CD4-positive, alpha-beta T cell (primary cell): ENCODE data around the gene GFOD2. TPM values are rescaled to one million over a fixed set of nuclear protein-coding genes. Genes with fewer than 3 reads are reported as not detected.

Experiments
- ATAC-seq: fragments of 200-7000 bp; cut with Tn5 transposase; one replicate; pipeline ENCODE4 v1.10.0; 2022; ENCODE audit warnings: mild to moderate bottlenecking; ENCODE audit not compliant: poor library complexity
- CTCF ChIA-PET: fragments of 350-600 bp; sonication (Branson Sonifier 250); formaldehyde crosslinking; loops from one replicate; lab custom pipeline; 2021; ENCODE audit warnings: antibody characterized with exemption, inconsistent platforms; lab: Charles Lee
- POLR2A ChIA-PET: fragments of 350-600 bp; sonication (Branson Sonifier 250); formaldehyde crosslinking; loops from one replicate; lab custom pipeline; 2021; ENCODE audit warnings: antibody characterized with exemption, inconsistent platforms; lab: Charles Lee
- DNase-seq, 14 experiments: peaks; one replicate each; pipeline ENCODE4 v3.0.0-alpha.2; 2013 to 2020; ENCODE audit warnings: mixed read lengths in 2 of 14
- H3K27ac ChIP-seq, 2 donors: one replicate each; pipeline versions ENCODE4 v1.5.1 to v1.7.0; 2013; ENCODE audit warnings: low read length in 2 of 2, low read depth in 1 of 2, mild to moderate bottlenecking in 1 of 2
- H3K27me3 ChIP-seq, 2 experiments: 1 replicate in 1 of 2; 2 replicates in 1 of 2; pipeline versions ENCODE4 v1.6.1 to v1.7.0; 2013; ENCODE audit warnings: low read length in 2 of 2, control low read depth in 1 of 2, mild to moderate bottlenecking in 1 of 2, moderate library complexity in 1 of 2; ENCODE audit not compliant: insufficient read depth in 2 of 2, control insufficient read depth in 1 of 2
- H3K36me3 ChIP-seq: one replicate; pipeline ENCODE4 v1.6.1; 2013; ENCODE audit warnings: low read length, control low read depth; ENCODE audit not compliant: insufficient read depth
- H3K4me1 ChIP-seq: one replicate; pipeline ENCODE4 v1.6.1; 2013; ENCODE audit warnings: low read length, control low read depth; ENCODE audit not compliant: insufficient read depth
- H3K4me3 ChIP-seq: one replicate; pipeline ENCODE4 v1.5.1; 2013; ENCODE audit warnings: mild to moderate bottlenecking, low read length, moderate library complexity
- H3K9me3 ChIP-seq, 2 experiments: 1 replicate in 1 of 2; 2 replicates in 1 of 2; pipeline versions ENCODE4 v1.6.1 to v1.7.0; 2013; ENCODE audit warnings: low read length in 2 of 2, mild to moderate bottlenecking in 2 of 2, control low read depth in 1 of 2, moderate library complexity in 1 of 2; ENCODE audit not compliant: control insufficient read depth in 1 of 2, insufficient read depth in 1 of 2
- H3K27ac Mint-ChIP-seq: one replicate; pipeline ENCODE4 v1.8.0; 2020; ENCODE audit warnings: mixed read lengths
- H3K27me3 Mint-ChIP-seq: one replicate; pipeline ENCODE4 v1.8.0; 2021; ENCODE audit warnings: mixed read lengths
- H3K36me3 Mint-ChIP-seq: one replicate; pipeline ENCODE4 v1.8.0; 2021; ENCODE audit warnings: low read depth, mixed read lengths
- H3K4me1 Mint-ChIP-seq: one replicate; pipeline ENCODE4 v1.8.0; 2021; ENCODE audit warnings: low read depth, mixed read lengths
- H3K4me3 Mint-ChIP-seq: one replicate; pipeline ENCODE4 v1.8.0; 2020; ENCODE audit warnings: mild to moderate bottlenecking, mixed read lengths
- H3K9me3 Mint-ChIP-seq: one replicate; pipeline ENCODE4 v1.8.0; 2020; ENCODE audit warnings: mixed read lengths
- intact Hi-C, 2 experiments: fragments of 100-400 bp; cut with DNase I in 1 of 2; cut with micrococcal nuclease in 1 of 2; formaldehyde crosslinking; loops; one replicate each; pipeline versions ENCODE4 v1.15.1 to v1.9.0; 2023 to 2025; cut with DNase I, micrococcal nuclease
- total RNA-seq, 174 experiments: library from RNA in 2 of 174; stranded (reverse) in 2 of 174; gene quantifications; one replicate each; pipeline ENCODE4 v1.2.3 and lab custom pipeline; 2021 to 2026
- TF ChIP-seq, protein P1 (sequence below): fragments of 200-600 bp; IDR thresholded peaks from one replicate; pipeline ENCODE4 v1.8.0; 2022; ENCODE audit warnings: antibody characterized with exemption, mild to moderate bottlenecking

Gene GFOD2
- total RNA-seq, 2 experiments from 2014 or later = 2.8 to 3.7 TPM

DNA sequence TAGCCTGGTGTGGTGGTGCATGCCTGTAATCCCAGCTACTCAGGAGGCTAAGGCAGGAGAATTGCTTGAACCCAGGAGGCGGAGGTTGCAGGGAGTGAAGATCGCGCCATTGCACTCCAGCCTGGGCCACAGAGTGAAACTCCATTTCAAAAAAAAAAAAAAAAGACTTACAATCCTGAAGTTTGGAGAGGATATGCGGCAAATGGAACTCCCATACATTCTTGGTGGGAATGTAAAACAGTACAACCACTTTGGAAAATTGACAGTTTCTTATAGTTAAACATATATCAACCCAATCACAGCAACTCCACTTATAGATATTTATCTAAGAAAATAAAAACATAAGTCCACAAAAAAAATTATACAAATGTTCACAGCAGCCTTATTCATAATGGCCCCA is 11.9 kb downstream of the GFOD2 start:
- peaks cover 28% of the 10 kb centered on the region for H3K4me1 Mint-ChIP-seq
- CTCF ChIA-PET = no interaction called here

DNA sequence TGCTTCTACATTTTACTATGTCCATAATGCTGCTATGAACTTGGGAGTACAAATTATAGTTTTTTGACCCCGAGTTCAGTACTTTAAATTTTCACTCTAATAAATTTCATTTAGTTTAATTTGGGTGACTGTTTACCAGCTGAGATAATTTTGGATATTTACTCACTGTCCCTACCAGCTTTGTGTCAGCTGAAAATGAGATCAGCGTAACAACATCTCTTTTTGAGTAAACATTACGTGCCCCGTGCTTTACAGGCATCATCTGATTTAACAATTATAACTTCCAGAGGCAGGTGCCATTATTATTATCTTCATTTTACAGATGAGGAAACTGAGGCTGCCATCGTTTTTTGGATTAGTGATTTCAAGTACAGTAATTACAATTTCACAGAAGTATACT is 15.0 kb downstream of the GFOD2 start:
- Mint-ChIP-seq H3K9me3 (no peaks in the 10 kb centered on the region), H3K4me3 (no peak overlapping the region), H3K4me1 (peaks cover 33% of the 10 kb centered on the region), H3K36me3 (no peaks in the 10 kb centered on the region), H3K27me3 (no peaks in the 10 kb centered on the region), H3K27ac (peak overlapping the region; percentile 80)
- ATAC-seq = no peak
- Histone ChIP-seq H3K27ac (no peak overlapping the region), H3K36me3 (no peaks in the 10 kb centered on the region), H3K27me3 (no peaks in the 10 kb centered on the region), H3K4me3 (no peak overlapping the region), H3K4me1 (peaks cover 12% of the 10 kb centered on the region), H3K9me3 (peaks cover 0 to 9% of the 10 kb centered on the region in 2 experiments)
- intact Hi-C loops = no loop called here
- TF ChIP-seq, protein P1, sequence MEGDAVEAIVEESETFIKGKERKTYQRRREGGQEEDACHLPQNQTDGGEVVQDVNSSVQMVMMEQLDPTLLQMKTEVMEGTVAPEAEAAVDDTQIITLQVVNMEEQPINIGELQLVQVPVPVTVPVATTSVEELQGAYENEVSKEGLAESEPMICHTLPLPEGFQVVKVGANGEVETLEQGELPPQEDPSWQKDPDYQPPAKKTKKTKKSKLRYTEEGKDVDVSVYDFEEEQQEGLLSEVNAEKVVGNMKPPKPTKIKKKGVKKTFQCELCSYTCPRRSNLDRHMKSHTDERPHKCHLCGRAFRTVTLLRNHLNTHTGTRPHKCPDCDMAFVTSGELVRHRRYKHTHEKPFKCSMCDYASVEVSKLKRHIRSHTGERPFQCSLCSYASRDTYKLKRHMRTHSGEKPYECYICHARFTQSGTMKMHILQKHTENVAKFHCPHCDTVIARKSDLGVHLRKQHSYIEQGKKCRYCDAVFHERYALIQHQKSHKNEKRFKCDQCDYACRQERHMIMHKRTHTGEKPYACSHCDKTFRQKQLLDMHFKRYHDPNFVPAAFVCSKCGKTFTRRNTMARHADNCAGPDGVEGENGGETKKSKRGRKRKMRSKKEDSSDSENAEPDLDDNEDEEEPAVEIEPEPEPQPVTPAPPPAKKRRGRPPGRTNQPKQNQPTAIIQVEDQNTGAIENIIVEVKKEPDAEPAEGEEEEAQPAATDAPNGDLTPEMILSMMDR = no peak
- POLR2A ChIA-PET = no interaction called here
- DNase-seq = no peak
- CTCF ChIA-PET = no interaction called here

More for the DNA sequence above, 11.9 kb downstream of the GFOD2 start:
- no peaks in the 10 kb centered on the region for H3K9me3 Mint-ChIP-seq
- H3K27ac Mint-ChIP-seq = no peak overlapping the region
- TF ChIP-seq, protein P1 = no peak
- no peaks in the 10 kb centered on the region for H3K27me3 Mint-ChIP-seq
- H3K36me3 Mint-ChIP-seq = peaks cover 9% of the 10 kb centered on the region
- H3K36me3 ChIP-seq = no peaks in the 10 kb centered on the region
- DNase-seq (no peak), ATAC-seq (no peak)
- POLR2A ChIA-PET = interaction anchor here (1.2 kb wide), 1 partner anchor 12 kb away, joined by 3 read pairs; the partner anchor contains the start of gene GFOD2
- no peaks in the 10 kb centered on the region for H3K9me3 ChIP-seq
- H3K27me3 ChIP-seq = no peaks in the 10 kb centered on the region
- H3K4me3 Mint-ChIP-seq = no peak overlapping the region
- peaks cover 12% of the 10 kb centered on the region for H3K4me1 ChIP-seq
- no peak overlapping the region for H3K4me3 ChIP-seq
- no peak overlapping the region for H3K27ac ChIP-seq
- intact Hi-C loops = no loop called here

DNA sequence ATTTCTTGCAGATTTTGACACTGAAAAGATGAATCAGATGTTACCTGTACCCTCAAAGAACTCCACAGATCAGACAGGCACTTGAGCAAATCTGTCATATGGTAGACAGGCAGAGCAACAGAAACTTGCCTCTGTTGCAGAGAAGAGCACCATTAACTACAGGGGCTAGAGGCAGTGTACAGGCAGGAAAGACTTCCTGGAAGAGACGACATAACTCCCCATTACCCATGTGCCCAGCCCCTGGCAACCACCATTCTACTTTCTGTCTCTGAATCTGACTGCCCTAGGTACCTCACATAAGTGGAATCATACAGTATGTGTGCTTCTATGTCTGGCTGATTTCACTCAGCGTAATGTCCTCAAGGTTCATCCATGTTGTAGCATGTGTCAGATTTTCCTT is 15.5 kb downstream of the GFOD2 start:
- CTCF ChIA-PET = no interaction called here
- intact Hi-C loops = no loop called here

More for the DNA sequence above, 15.5 kb downstream of the GFOD2 start:
- H3K27ac ChIP-seq = peak overlapping the region in 1 of 2 donors; percentile 40
- ATAC-seq (peak; percentile 54), DNase-seq (peak in 5 of 14 experiments; percentile 14 to 31 (median 17))
- POLR2A ChIA-PET = no interaction called here
- Mint-ChIP-seq H3K4me1 (peaks cover 32% of the 10 kb centered on the region), H3K4me3 (no peak overlapping the region), H3K27ac (peak overlapping the region; percentile 80), H3K36me3 (no peaks in the 10 kb centered on the region), H3K9me3 (no peaks in the 10 kb centered on the region), H3K27me3 (no peaks in the 10 kb centered on the region)
- peaks cover 12% of the 10 kb centered on the region for H3K4me1 ChIP-seq
- TF ChIP-seq, protein P1 = no peak
- peaks cover 0 to 13% of the 10 kb centered on the region in 2 experiments for H3K9me3 ChIP-seq
- no peak overlapping the region for H3K4me3 ChIP-seq
- no peaks in the 10 kb centered on the region for H3K27me3 ChIP-seq
- no peaks in the 10 kb centered on the region for H3K36me3 ChIP-seq
